Measurements from ENCODE around the gene SLAMF1.

DNA sequence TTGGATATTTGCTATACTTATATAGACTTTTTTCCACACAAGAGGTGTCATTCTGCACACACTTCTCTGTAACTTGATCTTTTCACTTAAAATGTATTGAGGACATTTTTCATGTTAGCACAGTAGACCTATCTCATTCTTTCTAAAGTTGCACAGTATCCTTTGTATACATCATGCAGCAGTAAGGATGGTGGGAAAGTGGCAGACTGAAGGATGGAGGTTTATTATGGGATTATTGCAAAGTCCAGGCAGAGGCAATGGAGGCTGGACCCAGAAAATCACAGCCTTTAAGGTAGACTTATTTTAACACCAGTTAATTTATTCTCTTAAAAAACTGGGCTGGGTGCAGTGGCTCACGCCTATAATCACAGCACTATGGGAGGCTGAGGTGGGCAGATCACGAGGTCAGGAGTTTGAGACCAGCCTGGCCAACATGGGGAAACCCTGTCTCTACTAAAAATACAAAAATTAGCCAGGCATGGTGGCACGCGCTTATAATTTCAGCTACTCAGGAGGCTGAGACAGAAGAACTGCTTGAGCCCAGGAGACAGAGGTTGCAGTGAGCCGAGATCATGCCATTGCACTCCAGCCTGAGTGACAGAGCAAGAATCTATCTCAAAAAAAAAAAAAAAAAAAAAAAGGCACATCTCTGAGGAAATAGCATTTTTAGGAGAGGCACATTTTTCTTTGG, 25.8 kb downstream of the SLAMF1 start:
- TF ChIP-seq CTCF (IDR thresholded peaks at IDR 0.05; ENCODE audit: low read depth, low read length) (no peak), EZH2phosphoT487 (IDR thresholded peaks at IDR 0.05; ENCODE audit: low read depth) (no peak)
